H1 (cell line): ENCODE data around the gene TUG1. TPM values are rescaled to one million over a fixed set of nuclear protein-coding genes. Genes with fewer than 3 reads are reported as not detected.

Source experiments
- CTCF ChIA-PET: fragments of 300-600 bp; sonication (Branson Sonifier 250); formaldehyde crosslinking; loops from one replicate; lab custom pipeline; 2021; ENCODE audit not compliant: partially characterized antibody; lab: Charles Lee
- POLR2A ChIA-PET: fragments of 300-600 bp; sonication (Branson Sonifier 250); formaldehyde crosslinking; loops from one replicate; lab custom pipeline; 2021; ENCODE audit warnings: inconsistent platforms; ENCODE audit not compliant: partially characterized antibody; lab: Charles Lee
- DNase-seq, 2 experiments: peaks; one replicate each; pipeline versions ENCODE4 v3.0.0 to v3.0.0-alpha.2; 2010 to 2022; ENCODE audit warnings: low spot score in 2 of 2, low read depth in 1 of 2, mixed read lengths in 1 of 2
- FAIRE-seq: peaks from 2 replicates; lab custom pipeline; 2011; peaks lifted over from hg19 to GRCh38; lab: Jason Lieb, UNC
- H2AFZ ChIP-seq: 2 replicates; pipeline ENCODE4 v1.8.1; 2012; ENCODE audit warnings: low read length, inconsistent platforms
- H2AK5ac ChIP-seq: 2 replicates; pipeline ENCODE4 v1.6.1; 2013; ENCODE audit warnings: low read depth, low read length
- H2BK120ac ChIP-seq: replicated peaks from 2 replicates; pipeline ENCODE3; 2013; ENCODE audit warnings: low read depth, low read length, inconsistent platforms
- H2BK12ac ChIP-seq: 2 replicates; pipeline ENCODE4 v1.6.1; 2013; ENCODE audit warnings: low read depth, low read length
- H2BK15ac ChIP-seq: 2 replicates; pipeline ENCODE4 v1.6.1; 2013; ENCODE audit warnings: low read length
- H2BK20ac ChIP-seq: 2 replicates; pipeline ENCODE4 v1.6.1; 2013; ENCODE audit warnings: low read length
- H2BK5ac ChIP-seq: 2 replicates; pipeline ENCODE4 v1.6.1; 2013; ENCODE audit warnings: low read depth, low read length
- H3K14ac ChIP-seq: 2 replicates; pipeline ENCODE4 v1.6.1; 2013; ENCODE audit warnings: inconsistent platforms; ENCODE audit not compliant: insufficient read length
- H3K18ac ChIP-seq: 2 replicates; pipeline ENCODE4 v1.6.1; 2013; ENCODE audit warnings: low read length; ENCODE audit errors: extremely low read depth
- H3K23ac ChIP-seq: 2 replicates; pipeline ENCODE4 v1.6.1; 2013; ENCODE audit warnings: inconsistent platforms; ENCODE audit not compliant: insufficient read length
- H3K23me2 ChIP-seq: 2 replicates; pipeline ENCODE4 v1.6.1; 2013; ENCODE audit warnings: low read depth, low read length
- H3K27ac ChIP-seq: 2 replicates; pipeline ENCODE4 v1.6.1; 2011; ENCODE audit warnings: low read depth, low read length, inconsistent platforms
- H3K27me3 ChIP-seq, 4 experiments: replicated peaks in 1 of 4; 1 replicate in 1 of 4; 2 replicates in 3 of 4; pipeline versions ENCODE4 v1.6.1 to v1.8.1; 2011 to 2013; ENCODE audit warnings: low read length in 3 of 4, mild to moderate bottlenecking in 3 of 4, inconsistent platforms in 2 of 4, mixed read lengths in 2 of 4, moderate library complexity in 1 of 4; ENCODE audit not compliant: control insufficient read depth in 3 of 4, insufficient read depth in 3 of 4; ENCODE audit errors: extremely low read depth in 1 of 4
- H3K36me3 ChIP-seq, 4 experiments: 2 replicates each; pipeline versions ENCODE4 v1.6.1 to v1.8.1; 2011 to 2013; ENCODE audit warnings: mild to moderate bottlenecking in 4 of 4, low read length in 3 of 4, moderate library complexity in 2 of 4, control low read depth in 1 of 4, inconsistent platforms in 1 of 4; ENCODE audit not compliant: insufficient read depth in 4 of 4, control insufficient read depth in 2 of 4
- H3K4ac ChIP-seq: replicated peaks from 2 replicates; pipeline ENCODE3; 2013; ENCODE audit warnings: low read length, low read depth, mixed read lengths, inconsistent platforms; ENCODE audit not compliant: insufficient read length
- H3K4me1 ChIP-seq, 4 experiments: replicated peaks in 1 of 4; 1 replicate in 1 of 4; 2 replicates in 3 of 4; pipeline versions ENCODE4 v1.6.1 to v1.8.1; 2011 to 2013; ENCODE audit warnings: low read length in 3 of 4, inconsistent platforms in 2 of 4, mixed read lengths in 1 of 4; ENCODE audit not compliant: insufficient read depth in 4 of 4, control insufficient read depth in 3 of 4
- H3K4me2 ChIP-seq, 2 experiments: 2 replicates each; pipeline versions ENCODE4 v1.6.1 to v1.8.1; 2011 to 2013; ENCODE audit warnings: low read depth in 2 of 2, low read length in 2 of 2, control low read depth in 1 of 2, inconsistent platforms in 1 of 2, mild to moderate bottlenecking in 1 of 2; ENCODE audit not compliant: insufficient read depth in 1 of 2
- H3K4me3 ChIP-seq, 4 experiments: fragments of 200-600, 300-600 bp in 1 of 4; sonication (generic), shearing (Covaris generic), sonication (Bioruptor Twin) in 1 of 4; 2 replicates each; pipeline versions ENCODE4 v1.5.1 to v1.8.1; 2011 to 2016; ENCODE audit warnings: low read length in 4 of 4, low read depth in 3 of 4, control low read depth in 2 of 4, inconsistent platforms in 2 of 4, mild to moderate bottlenecking in 2 of 4, mixed read lengths in 1 of 4, moderate library complexity in 1 of 4; ENCODE audit not compliant: insufficient read depth in 2 of 4; ENCODE audit errors: extremely low read depth in 1 of 4
- H3K56ac ChIP-seq: replicated peaks from 2 replicates; pipeline ENCODE3; 2013; ENCODE audit warnings: low read depth, mild to moderate bottlenecking, mixed read lengths, low read length, inconsistent platforms; ENCODE audit not compliant: insufficient read length
- H3K79me1 ChIP-seq: 2 replicates; pipeline ENCODE4 v1.6.1; 2013; ENCODE audit warnings: low read depth, low read length, control low read depth
- H3K79me2 ChIP-seq, 2 experiments: 2 replicates each; pipeline versions ENCODE4 v1.6.1 to v1.8.1; 2012 to 2013; ENCODE audit warnings: low read length in 2 of 2, mild to moderate bottlenecking in 2 of 2, inconsistent platforms in 1 of 2; ENCODE audit not compliant: insufficient read depth in 2 of 2, control insufficient read depth in 1 of 2
- H3K9ac ChIP-seq, 4 experiments: replicated peaks in 1 of 4; 1 replicate in 1 of 4; 2 replicates in 3 of 4; pipeline versions ENCODE4 v1.6.1 to v1.8.1; 2011 to 2013; ENCODE audit warnings: low read depth in 3 of 4, low read length in 3 of 4, control low read depth in 2 of 4, mild to moderate bottlenecking in 2 of 4, moderate library complexity in 2 of 4, inconsistent platforms in 1 of 4; ENCODE audit errors: extremely low read depth in 1 of 4
- H3K9me3 ChIP-seq, 2 experiments: 2 replicates each; pipeline versions ENCODE4 v1.6.1 to v1.8.1; 2012 to 2013; ENCODE audit warnings: mild to moderate bottlenecking in 2 of 2, moderate library complexity in 2 of 2, control low read depth in 1 of 2, inconsistent platforms in 1 of 2, low read depth in 1 of 2, low read length in 1 of 2, mixed read lengths in 1 of 2; ENCODE audit not compliant: insufficient read depth in 2 of 2
- H4K20me1 ChIP-seq, 2 experiments: replicated peaks in 1 of 2; 2 replicates each; pipeline versions ENCODE3 to v1.8.1; 2011 to 2013; ENCODE audit warnings: inconsistent platforms in 2 of 2, low read length in 2 of 2, mild to moderate bottlenecking in 1 of 2; ENCODE audit not compliant: insufficient read depth in 2 of 2, control insufficient read depth in 1 of 2
- H4K5ac ChIP-seq: 2 replicates; pipeline ENCODE4 v1.6.1; 2013; ENCODE audit warnings: low read length, low read depth, mixed read lengths, inconsistent platforms; ENCODE audit not compliant: insufficient read length
- H4K8ac ChIP-seq: 2 replicates; pipeline ENCODE4 v1.8.0; 2013; ENCODE audit warnings: mild to moderate bottlenecking, moderate library complexity, low read length, inconsistent platforms; ENCODE audit not compliant: insufficient read depth; ENCODE audit errors: extremely low read depth
- H4K91ac ChIP-seq: replicated peaks from 2 replicates; pipeline ENCODE3; 2013; ENCODE audit warnings: low read length, mixed read lengths, inconsistent platforms; ENCODE audit not compliant: insufficient read length
- E2F6 ChIP-seq: IDR thresholded peaks from 2 replicates; pipeline ENCODE4 v1.6.1; 2012; ENCODE audit warnings: inconsistent platforms
- WGBS, 2 experiments: shearing (Covaris generic) in 1 of 2; methylation state at CpG; one replicate each; pipeline versions ENCODE4 v1.1.6 to v1.1.7; 2013 to 2015; ENCODE audit warnings: low lambda C conversion rate in 2 of 2, mixed read lengths in 2 of 2, inconsistent platforms in 1 of 2, low coverage in 1 of 2, missing lambda C conversion rate in 1 of 2; ENCODE audit not compliant: insufficient replicate concordance in 2 of 2, insufficient coverage in 1 of 2, insufficient read length in 1 of 2; ENCODE audit errors: extremely low coverage in 1 of 2, missing lambda C conversion rate in 1 of 2; 5-methylcytosine and 5-hydroxymethylcytosine counted together
- polyA plus RNA-seq, 7 experiments: library from polyadenylated mRNA; depleted of rRNA in 3 of 7; stranded (reverse) in 5 of 7; unstranded in 2 of 7; fragments of >200 nt in 5 of 7; fragments of 200-250 nt in 2 of 7; gene quantifications; 1 replicate in 5 of 7; 2 replicates in 1 of 7; 4 replicates in 1 of 7; pipeline versions ENCODE4 v1.2.1 to v1.2.3, GENCODE V29; 2011 to 2013; ENCODE audit warnings: missing spikeins in 2 of 7, mixed read lengths in 2 of 7
- total RNA-seq: library from RNA; stranded (reverse); fragmentation: NEBNext Ultra II Directional; extraction: Animal tissue kit (Norgen Biotek cat#: 25700); gene quantifications from 2 replicates; pipeline ENCODE4 v1.2.1, GENCODE V29; 2021

TUG1 gene
- total and polyA plus RNA-seq, 2 of the 8 experiments (the other 6 are each of a cell fraction or from before 2014, with no cell fraction given): 119 to 129 TPM

GRCh38 chr22:30940685-30941362 is 28.2 kb upstream of the TUG1 start:
- Histone ChIP-seq H2BK20ac (no peak overlapping the region), H3K14ac (no peak overlapping the region), H3K18ac (no peak overlapping the region), H2BK120ac (no peak overlapping the region), H2BK15ac (no peak overlapping the region), H3K9ac (no peak overlapping the region), H4K8ac (no peak overlapping the region), H3K27me3 (no peaks in the 10 kb centered on the region), H2AK5ac (no peak overlapping the region), H3K56ac (no peak overlapping the region), H4K91ac (no peak overlapping the region), H2AFZ (no peak overlapping the region), H4K5ac (no peak overlapping the region), H3K4me3 (no peak overlapping the region), H3K79me2 (no peaks in the 10 kb centered on the region), H3K23me2 (no peaks in the 10 kb centered on the region), H3K23ac (no peak overlapping the region), H4K20me1 (peaks cover 3 to 17% of the 10 kb centered on the region in 2 experiments), H3K4me1 (no peaks in the 10 kb centered on the region), H2BK5ac (no peak overlapping the region), H3K79me1 (peaks cover 4% of the 10 kb centered on the region), H3K27ac (no peak overlapping the region), H3K36me3 (peaks cover 66 to 95% (median 90%) of the 10 kb centered on the region in 4 experiments), H3K4ac (no peak overlapping the region), H3K9me3 (no peaks in the 10 kb centered on the region), H2BK12ac (no peak overlapping the region), H3K4me2 (no peak overlapping the region)
- DNase-seq: no peak
- CTCF ChIA-PET: interaction anchor here (2.2 kb wide), 1 partner anchor 144 kb away, joined by 6 read pairs; no protein-coding TSS in a partner anchor
- POLR2A ChIA-PET: interaction anchor here (0.6 to 3.5 kb wide), 6 partner anchors 10 to 279 kb away, joined by 3 to 9 read pairs (median 6); no protein-coding TSS in a partner anchor
- FAIRE-seq: no peak
- TF ChIP-seq E2F6: no peak
- WGBS, 2 experiments: 86% methylated on average over 7 of the region's 7 CpGs; no CpG with 5 or more reads in 1 of the 2 experiments
